ENCODE results near the gene ENKUR. TPM values are rescaled to one million over a fixed set of nuclear protein-coding genes. Genes with fewer than 3 reads are reported as not detected.

The ENKUR gene
- total and polyA plus RNA-seq, 4 donors, result 0.08 to 0.15 (median 0.13) TPM

- peaks cover 0 to 3% (median 0%) of the 10 kb centered on the region in 4 donors for H3K4me1 ChIP-seq (ENCODE audit: control insufficient read depth in 4 of 4, insufficient read depth in 4 of 4, low read length in 3 of 4)
- no peak overlapping the region for H3K9ac ChIP-seq (ENCODE audit: low read depth in 1 of 2, low read length in 2 of 2)
- no peaks in the 10 kb centered on the region for H3K9me3 ChIP-seq (ENCODE audit: control insufficient read depth in 4 of 4, low read length in 3 of 4)
- no peaks in the 10 kb centered on the region for H3K27me3 ChIP-seq (ENCODE audit: control insufficient read depth in 4 of 4, insufficient read depth in 4 of 4, low read length in 3 of 4)
- 73% methylated on average over 2 of the region's 2 CpGs for WGBS
- H3K36me3 ChIP-seq (ENCODE audit: control insufficient read depth in 4 of 4, insufficient read depth in 3 of 4, low read depth in 1 of 4, low read length in 3 of 4), result no peaks in the 10 kb centered on the region
- H3K27ac ChIP-seq (ENCODE audit: low read depth in 1 of 2, low read length in 2 of 2), result no peak overlapping the region
- no peak for DNase-seq (ENCODE audit: low spot score)
- TF ChIP-seq SP1 (IDR thresholded peaks at IDR 0.05), result no peak
- TF ChIP-seq HNF4A (conservative IDR thresholded peaks at IDR 0.05), result no peak
- TF ChIP-seq YY1 (IDR thresholded peaks at IDR 0.05), result no peak
- no peak for TF ChIP-seq RAD21 (IDR thresholded peaks at IDR 0.05)
- TF ChIP-seq, protein P1, sequence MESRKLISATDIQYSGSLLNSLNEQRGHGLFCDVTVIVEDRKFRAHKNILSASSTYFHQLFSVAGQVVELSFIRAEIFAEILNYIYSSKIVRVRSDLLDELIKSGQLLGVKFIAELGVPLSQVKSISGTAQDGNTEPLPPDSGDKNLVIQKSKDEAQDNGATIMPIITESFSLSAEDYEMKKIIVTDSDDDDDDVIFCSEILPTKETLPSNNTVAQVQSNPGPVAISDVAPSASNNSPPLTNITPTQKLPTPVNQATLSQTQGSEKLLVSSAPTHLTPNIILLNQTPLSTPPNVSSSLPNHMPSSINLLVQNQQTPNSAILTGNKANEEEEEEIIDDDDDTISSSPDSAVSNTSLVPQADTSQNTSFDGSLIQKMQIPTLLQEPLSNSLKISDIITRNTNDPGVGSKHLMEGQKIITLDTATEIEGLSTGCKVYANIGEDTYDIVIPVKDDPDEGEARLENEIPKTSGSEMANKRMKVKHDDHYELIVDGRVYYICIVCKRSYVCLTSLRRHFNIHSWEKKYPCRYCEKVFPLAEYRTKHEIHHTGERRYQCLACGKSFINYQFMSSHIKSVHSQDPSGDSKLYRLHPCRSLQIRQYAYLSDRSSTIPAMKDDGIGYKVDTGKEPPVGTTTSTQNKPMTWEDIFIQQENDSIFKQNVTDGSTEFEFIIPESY (IDR thresholded peaks at IDR 0.05), result no peak
- TF ChIP-seq, protein P2, sequence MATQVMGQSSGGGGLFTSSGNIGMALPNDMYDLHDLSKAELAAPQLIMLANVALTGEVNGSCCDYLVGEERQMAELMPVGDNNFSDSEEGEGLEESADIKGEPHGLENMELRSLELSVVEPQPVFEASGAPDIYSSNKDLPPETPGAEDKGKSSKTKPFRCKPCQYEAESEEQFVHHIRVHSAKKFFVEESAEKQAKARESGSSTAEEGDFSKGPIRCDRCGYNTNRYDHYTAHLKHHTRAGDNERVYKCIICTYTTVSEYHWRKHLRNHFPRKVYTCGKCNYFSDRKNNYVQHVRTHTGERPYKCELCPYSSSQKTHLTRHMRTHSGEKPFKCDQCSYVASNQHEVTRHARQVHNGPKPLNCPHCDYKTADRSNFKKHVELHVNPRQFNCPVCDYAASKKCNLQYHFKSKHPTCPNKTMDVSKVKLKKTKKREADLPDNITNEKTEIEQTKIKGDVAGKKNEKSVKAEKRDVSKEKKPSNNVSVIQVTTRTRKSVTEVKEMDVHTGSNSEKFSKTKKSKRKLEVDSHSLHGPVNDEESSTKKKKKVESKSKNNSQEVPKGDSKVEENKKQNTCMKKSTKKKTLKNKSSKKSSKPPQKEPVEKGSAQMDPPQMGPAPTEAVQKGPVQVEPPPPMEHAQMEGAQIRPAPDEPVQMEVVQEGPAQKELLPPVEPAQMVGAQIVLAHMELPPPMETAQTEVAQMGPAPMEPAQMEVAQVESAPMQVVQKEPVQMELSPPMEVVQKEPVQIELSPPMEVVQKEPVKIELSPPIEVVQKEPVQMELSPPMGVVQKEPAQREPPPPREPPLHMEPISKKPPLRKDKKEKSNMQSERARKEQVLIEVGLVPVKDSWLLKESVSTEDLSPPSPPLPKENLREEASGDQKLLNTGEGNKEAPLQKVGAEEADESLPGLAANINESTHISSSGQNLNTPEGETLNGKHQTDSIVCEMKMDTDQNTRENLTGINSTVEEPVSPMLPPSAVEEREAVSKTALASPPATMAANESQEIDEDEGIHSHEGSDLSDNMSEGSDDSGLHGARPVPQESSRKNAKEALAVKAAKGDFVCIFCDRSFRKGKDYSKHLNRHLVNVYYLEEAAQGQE (IDR thresholded peaks at IDR 0.05), result no peak
- TF ChIP-seq JUND (IDR thresholded peaks at IDR 0.05), result no peak
- no peak for TF ChIP-seq FOXA2 (IDR thresholded peaks at IDR 0.05)
- no peak for TF ChIP-seq GABPA (IDR thresholded peaks at IDR 0.05 in 1 of 2, conservative IDR thresholded peaks at IDR 0.05 in 1 of 2)
- no peak for TF ChIP-seq NR2F2 (IDR thresholded peaks at IDR 0.05)
- no peak for TF ChIP-seq HNF4G (IDR thresholded peaks at IDR 0.05)
- TF ChIP-seq EGR1 (IDR thresholded peaks at IDR 0.05; ENCODE audit: low read depth in 2 of 2), result no peak
- no peak overlapping the region for H3K4me3 ChIP-seq (ENCODE audit: low read depth in 1 of 3, low read length in 3 of 3)
Observed at GRCh38 chr10:25038325-25038724, 22.4 kb upstream of the ENKUR start.

- WGBS, result 77% methylated on average over 3 of the region's 3 CpGs
- Histone ChIP-seq H3K9me3 (ENCODE audit: control insufficient read depth in 4 of 4, low read length in 3 of 4) (no peaks in the 10 kb centered on the region), H3K36me3 (ENCODE audit: control insufficient read depth in 4 of 4, insufficient read depth in 3 of 4, low read depth in 1 of 4, low read length in 3 of 4) (no peaks in the 10 kb centered on the region), H3K4me3 (ENCODE audit: low read depth in 1 of 3, low read length in 3 of 3) (no peak overlapping the region), H3K9ac (ENCODE audit: low read depth in 1 of 2, low read length in 2 of 2) (no peak overlapping the region), H3K27me3 (ENCODE audit: control insufficient read depth in 4 of 4, insufficient read depth in 4 of 4, low read length in 3 of 4) (no peaks in the 10 kb centered on the region), H3K27ac (ENCODE audit: low read depth in 1 of 2, low read length in 2 of 2) (no peak overlapping the region), H3K4me1 (ENCODE audit: control insufficient read depth in 4 of 4, insufficient read depth in 4 of 4, low read length in 3 of 4) (peaks cover 0 to 3% (median 0%) of the 10 kb centered on the region in 4 donors)
- DNase-seq (ENCODE audit: low spot score), result no peak
- no peak for TF ChIP-seq YY1 (IDR thresholded peaks at IDR 0.05)
- TF ChIP-seq HNF4A (conservative IDR thresholded peaks at IDR 0.05), result no peak
- no peak for TF ChIP-seq FOXA2 (IDR thresholded peaks at IDR 0.05)
- TF ChIP-seq TAF1 (conservative IDR thresholded peaks at IDR 0.05), result no peak
- TF ChIP-seq JUND (IDR thresholded peaks at IDR 0.05), result no peak
- TF ChIP-seq CTCF (IDR thresholded peaks at IDR 0.05; ENCODE audit: low read depth, low read length, missing input control), result no peak
- no peak for TF ChIP-seq GABPA (IDR thresholded peaks at IDR 0.05 in 1 of 2, conservative IDR thresholded peaks at IDR 0.05 in 1 of 2)
- no peak for TF ChIP-seq RXRA (IDR thresholded peaks at IDR 0.05)
- TF ChIP-seq, protein P3, sequence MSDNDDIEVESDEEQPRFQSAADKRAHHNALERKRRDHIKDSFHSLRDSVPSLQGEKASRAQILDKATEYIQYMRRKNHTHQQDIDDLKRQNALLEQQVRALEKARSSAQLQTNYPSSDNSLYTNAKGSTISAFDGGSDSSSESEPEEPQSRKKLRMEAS (IDR thresholded peaks at IDR 0.05), result no peak
- no peak for TF ChIP-seq NR2F2 (IDR thresholded peaks at IDR 0.05)
- no peak for TF ChIP-seq HNF4G (IDR thresholded peaks at IDR 0.05)
- TF ChIP-seq, protein P4, sequence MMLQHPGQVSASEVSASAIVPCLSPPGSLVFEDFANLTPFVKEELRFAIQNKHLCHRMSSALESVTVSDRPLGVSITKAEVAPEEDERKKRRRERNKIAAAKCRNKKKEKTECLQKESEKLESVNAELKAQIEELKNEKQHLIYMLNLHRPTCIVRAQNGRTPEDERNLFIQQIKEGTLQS (IDR thresholded peaks at IDR 0.05), result no peak
- TF ChIP-seq RAD21 (IDR thresholded peaks at IDR 0.05), result no peak
- no peak for TF ChIP-seq FOXA1 (IDR thresholded peaks at IDR 0.05)
- no peak for TF ChIP-seq EGR1 (IDR thresholded peaks at IDR 0.05; ENCODE audit: low read depth in 2 of 2)
- TF ChIP-seq, protein P1 (IDR thresholded peaks at IDR 0.05), result no peak
- no peak for TF ChIP-seq SP1 (IDR thresholded peaks at IDR 0.05)
Observed at GRCh38 chr10:25036381-25036780, 20.4 kb upstream of the ENKUR start.

Data from liver (tissue), 9 donors.